GM12878 (cell line): ENCODE measurements around the gene CYP24A1. TPM values are rescaled to one million over a fixed set of nuclear protein-coding genes. Genes with fewer than 3 reads are reported as not detected.

Experiments used
- PRDM15 ChIP-seq: fragments of 450-650 bp; formaldehyde crosslinking; IDR thresholded peaks from 2 replicates; pipeline ENCODE4 v1.4.0; 2020; ENCODE audit warnings: mild to moderate bottlenecking, moderate library complexity
- STAT3 ChIP-seq: IDR thresholded peaks from 2 replicates; pipeline ENCODE4 v1.6.1; 2011; ENCODE audit warnings: low read depth, low read length, improper control_type of control experiment
- ZSCAN29 ChIP-seq: fragments of 450-650 bp; IDR thresholded peaks from 2 replicates; pipeline ENCODE4 v1.6.1; 2017; ENCODE audit warnings: mild to moderate bottlenecking, moderate library complexity
- polyA plus RNA-seq, 11 experiments: library from polyadenylated mRNA; depleted of rRNA in 4 of 11; unstranded in 6 of 11; stranded (reverse) in 5 of 11; fragments of >200 nt; fragmentation: Nextera tagmentation in 4 of 11; fragmentation: Illumina TruSeq in 1 of 11; extraction: Ambion mirVana in 4 of 11; extraction: Trizol in 1 of 11; gene quantifications; 1 replicate in 1 of 11; 2 replicates in 10 of 11; pipeline versions ENCODE4 v1.2.1 to v1.2.3, GENCODE V29; 2011 to 2016; ENCODE audit warnings: inconsistent platforms in 2 of 11, missing spikeins in 2 of 11, low read depth in 1 of 11
- total RNA-seq, 4 experiments: library from RNA; depleted of rRNA in 3 of 4; stranded (reverse); fragments of >200 nt in 3 of 4; fragmentation: Illumina TruSeq in 1 of 4; extraction: Trizol in 1 of 4; gene quantifications; 2 replicates each; pipeline versions ENCODE4 v1.2.1 to v1.2.3, GENCODE V29; 2013 to 2021

CYP24A1 gene
- total and polyA plus RNA-seq, 10 of the 15 experiments (the other 5 are each of a cell fraction or from before 2014, with no cell fraction given) = 0.69 TPM; not detected in 9

- TF ChIP-seq PRDM15 (CRISPR knock-in tag) (no peak), ZSCAN29 (no peak), STAT3 (no peak)
These were observed 24.1 kb upstream of the CYP24A1 start (continued) for GRCh38 chr20:54197621-54198604.
